Suppressor macrophage treated with lipopolysaccharide for 1 hour (primary cell): ENCODE measurements around the gene RHEB.
A peak's percentile ranks its signal among the peaks of the same experiment; 100 is the strongest.
"Not testable (repeated sequence)": the region's sequence is repeated elsewhere in the genome, so short reads cannot be mapped to it uniquely, and the experiment has no call there.

Source experiments
- DNase-seq, 3 donors: peaks; one replicate each; pipeline ENCODE4 v3.0.0-alpha.2; 2020 to 2022

The RHEB gene

GRCh38 chr7:151519765-151520418 lies at the start of gene RHEB:
Gene RHEB (minus strand): TSS chr7:151519895. CDS start chr7:151519511, 384 bp downstream.
- DNase-seq, result peak; percentile 99

GRCh38 chr7:151566897-151567320 lies 47.2 kb upstream of the RHEB start:
- peak; percentile 46 to 57 (median 48) for DNase-seq

GRCh38 chr7:151565541-151565940 lies 45.8 kb upstream of the RHEB start:
- DNase-seq, result no peak

GRCh38 chr7:151560243-151560642 lies 40.5 kb upstream of the RHEB start:
- no peak for DNase-seq

GRCh38 chr7:151559557-151560183 lies 40.0 kb upstream of the RHEB start:
- no peak for DNase-seq

- no peak for DNase-seq
Observed at GRCh38 chr7:151558575-151558974, 38.9 kb upstream of the RHEB start.

GRCh38 chr7:151556592-151556991 lies 36.9 kb upstream of the RHEB start:
- DNase-seq, result no peak

- no peak for DNase-seq
Observed at GRCh38 chr7:151553356-151553755, 33.7 kb upstream of the RHEB start.

GRCh38 chr7:151552352-151553028 lies 32.8 kb upstream of the RHEB start:
- DNase-seq, result no peak

GRCh38 chr7:151551820-151552219 lies 32.1 kb upstream of the RHEB start:
- DNase-seq, result no peak

GRCh38 chr7:151550656-151551286 lies 31.1 kb upstream of the RHEB start:
- no peak for DNase-seq

GRCh38 chr7:151549644-151550043 lies 29.9 kb upstream of the RHEB start:
- DNase-seq, result peak in 1 of 3 donors; percentile 18

- no peak for DNase-seq
Observed at GRCh38 chr7:151549083-151549482, 29.4 kb upstream of the RHEB start.

- DNase-seq, result no peak
Observed at GRCh38 chr7:151544183-151544582, 24.5 kb upstream of the RHEB start.

GRCh38 chr7:151542606-151543130 lies 23.0 kb upstream of the RHEB start:
- DNase-seq, result no peak

GRCh38 chr7:151541709-151542499 lies 22.2 kb upstream of the RHEB start:
- no peak for DNase-seq

GRCh38 chr7:151540146-151540545 lies 20.5 kb upstream of the RHEB start:
- DNase-seq, result no peak

- peak in 2 of 3 donors; percentile 14 to 34 for DNase-seq
Observed at GRCh38 chr7:151539088-151539671, 19.5 kb upstream of the RHEB start.

GRCh38 chr7:151537818-151538561 lies 18.3 kb upstream of the RHEB start:
- no peak for DNase-seq

GRCh38 chr7:151536178-151536577 lies 16.5 kb upstream of the RHEB start:
- DNase-seq, result not testable (repeated sequence)

- no peak for DNase-seq
Observed at GRCh38 chr7:151529842-151530241, 10.1 kb upstream of the RHEB start.
